Vagina (tissue), 2 donors: ENCODE results near the gene IL18.

ENCODE experiments used
- POLR2A ChIP-seq, 2 donors: fragments of 450-650 bp; IDR thresholded peaks; one replicate each; pipeline ENCODE4 v1.6.1; 2017; ENCODE audit warnings: antibody characterized with exemption in 2 of 2, mild to moderate bottlenecking in 2 of 2, moderate library complexity in 2 of 2
- POLR2AphosphoS5 ChIP-seq, 2 donors: sonication (generic); formaldehyde crosslinking; IDR thresholded peaks; one replicate each; pipeline ENCODE4 v1.9.0; 2017; ENCODE audit warnings: antibody characterized with exemption in 2 of 2, mild to moderate bottlenecking in 2 of 2, low read depth in 1 of 2; ENCODE audit not compliant: insufficient read depth in 1 of 2
- TF ChIP-seq, protein P1 (sequence below), 3 experiments: fragments of 450-650 bp in 2 of 3; fragments of 200-600 bp in 1 of 3; sonication (generic) in 1 of 3; IDR thresholded peaks; one replicate each; pipeline ENCODE4 v1.5.1; 2017 to 2019; ENCODE audit warnings: antibody characterized with exemption in 3 of 3, mild to moderate bottlenecking in 2 of 3, moderate library complexity in 2 of 3

DNA sequence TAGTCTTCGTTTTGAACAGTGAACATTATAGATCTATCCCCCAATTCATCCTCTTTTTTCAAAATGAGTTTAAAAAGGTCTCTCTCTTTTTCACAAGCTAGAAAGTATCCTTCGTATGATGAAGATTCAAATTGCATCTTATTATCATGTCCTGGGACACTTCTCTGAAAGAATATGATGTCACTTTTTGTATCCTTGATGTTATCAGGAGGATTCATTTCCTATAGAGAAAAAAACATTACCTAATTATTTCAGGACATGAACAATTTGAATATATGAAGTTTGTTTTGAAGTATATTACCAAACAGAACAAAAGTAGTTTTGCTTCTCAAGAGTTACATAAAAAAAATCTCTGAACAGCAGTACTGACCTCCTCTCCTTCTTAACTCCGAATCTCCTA, 20.3 kb downstream of the IL18 start:
- TF ChIP-seq, protein P1, sequence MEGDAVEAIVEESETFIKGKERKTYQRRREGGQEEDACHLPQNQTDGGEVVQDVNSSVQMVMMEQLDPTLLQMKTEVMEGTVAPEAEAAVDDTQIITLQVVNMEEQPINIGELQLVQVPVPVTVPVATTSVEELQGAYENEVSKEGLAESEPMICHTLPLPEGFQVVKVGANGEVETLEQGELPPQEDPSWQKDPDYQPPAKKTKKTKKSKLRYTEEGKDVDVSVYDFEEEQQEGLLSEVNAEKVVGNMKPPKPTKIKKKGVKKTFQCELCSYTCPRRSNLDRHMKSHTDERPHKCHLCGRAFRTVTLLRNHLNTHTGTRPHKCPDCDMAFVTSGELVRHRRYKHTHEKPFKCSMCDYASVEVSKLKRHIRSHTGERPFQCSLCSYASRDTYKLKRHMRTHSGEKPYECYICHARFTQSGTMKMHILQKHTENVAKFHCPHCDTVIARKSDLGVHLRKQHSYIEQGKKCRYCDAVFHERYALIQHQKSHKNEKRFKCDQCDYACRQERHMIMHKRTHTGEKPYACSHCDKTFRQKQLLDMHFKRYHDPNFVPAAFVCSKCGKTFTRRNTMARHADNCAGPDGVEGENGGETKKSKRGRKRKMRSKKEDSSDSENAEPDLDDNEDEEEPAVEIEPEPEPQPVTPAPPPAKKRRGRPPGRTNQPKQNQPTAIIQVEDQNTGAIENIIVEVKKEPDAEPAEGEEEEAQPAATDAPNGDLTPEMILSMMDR (IDR thresholded peaks at IDR 0.05): no peak
- TF ChIP-seq POLR2A (IDR thresholded peaks at IDR 0.05): no peak
- TF ChIP-seq POLR2AphosphoS5 (IDR thresholded peaks at IDR 0.05; ENCODE audit: insufficient read depth in 1 of 2, low read depth in 1 of 2): no peak
